GM19452 (cell line): ENCODE measurements around the gene PATE3.

Source experiments
- ATAC-seq: cut with Tn5 transposase; IDR thresholded peaks from one replicate; pipeline ENCODE4 v1.9.1; 2021; ENCODE audit not compliant: unreplicated experiment

Gene PATE3

GRCh38 chr11:125835748-125836147, 47.8 kb downstream of the PATE3 start:
- ATAC-seq: no peak
